ENCODE data around the gene MCC.
"Not testable (repeated sequence)": the region's sequence is repeated elsewhere in the genome, so short reads cannot be mapped to it uniquely, and the experiment has no call there.

MCC gene

GRCh38 chr5:113405530-113405929 is 82.7 kb downstream of the MCC start:
- no peak for DNase-seq

DNA sequence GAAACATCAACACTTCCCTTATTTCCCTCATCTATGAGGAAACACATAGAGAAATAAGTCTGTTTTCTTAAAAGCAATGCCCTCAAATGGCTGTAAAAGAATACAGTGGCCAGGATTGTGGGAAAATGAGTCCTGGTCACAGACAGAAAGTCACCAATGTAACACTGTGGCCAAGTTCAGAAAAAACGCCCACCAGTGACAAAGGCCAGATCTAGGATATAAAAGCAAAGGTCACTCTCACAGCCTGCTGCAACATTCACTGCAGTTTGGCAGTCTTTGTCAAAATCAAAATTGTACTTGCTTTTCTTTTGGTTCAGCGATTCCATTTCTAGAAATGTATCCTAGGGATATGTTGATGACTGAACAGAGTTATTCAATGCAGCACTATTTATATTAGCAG is 84.0 kb downstream of the MCC start:
- DNase-seq = no peak

DNA sequence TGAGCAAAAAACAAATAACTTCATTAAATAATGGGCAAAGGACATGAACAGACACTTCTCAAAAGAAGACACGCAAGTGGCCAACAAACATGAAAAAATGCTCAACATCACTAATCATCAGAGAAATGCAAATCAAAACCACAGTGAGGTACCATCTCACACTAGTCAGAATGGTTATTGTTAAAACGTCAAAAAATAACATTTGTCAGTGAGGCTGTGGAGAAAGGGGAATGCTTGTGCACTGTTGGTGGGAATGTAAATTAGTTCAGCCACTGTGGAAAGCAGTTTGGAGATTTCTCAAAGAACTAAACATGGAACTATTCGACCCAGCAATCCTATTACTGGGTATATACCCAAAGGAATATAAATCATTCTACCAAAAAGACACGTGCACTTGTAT is 90.3 kb downstream of the MCC start:
- not testable (repeated sequence) for DNase-seq

DNA sequence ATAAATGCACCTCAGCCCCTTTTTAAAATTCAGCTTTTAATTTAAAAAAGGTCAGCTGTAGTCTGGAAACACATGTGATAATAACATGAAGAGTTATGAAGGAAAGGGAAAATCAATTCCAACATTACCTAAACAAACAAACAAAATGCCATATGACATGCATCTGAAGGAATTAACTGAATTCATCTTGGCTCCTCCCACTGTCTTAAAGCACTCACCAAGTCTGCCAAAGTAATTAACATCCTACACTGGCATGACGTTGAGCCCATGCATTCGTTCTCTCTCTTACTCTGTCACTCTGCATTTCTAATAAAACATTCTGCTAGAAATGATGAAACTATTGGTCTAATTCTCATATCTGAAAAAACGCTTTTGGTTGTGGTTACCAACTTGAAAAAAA is 91.2 kb downstream of the MCC start:
- no peak for DNase-seq

DNA sequence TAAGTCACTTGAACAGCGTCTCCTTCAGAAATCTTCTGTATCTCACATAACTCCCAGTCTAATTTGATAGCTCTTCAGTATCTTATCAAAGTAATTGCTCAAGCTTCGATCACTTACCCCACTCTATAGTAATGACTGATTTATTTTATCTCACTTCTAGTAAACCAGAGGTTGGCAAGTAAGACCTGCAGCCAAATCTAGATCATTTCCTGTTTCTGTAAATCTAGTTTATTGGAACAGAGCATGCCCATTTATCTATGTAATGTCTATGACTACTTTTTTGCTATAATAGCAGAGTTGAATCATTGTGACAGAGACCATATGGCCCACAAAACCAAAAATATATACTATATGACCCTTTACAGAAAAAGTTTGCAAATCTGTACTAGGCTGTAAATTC is 93.6 kb downstream of the MCC start:
- DNase-seq = no peak

- no peak for DNase-seq
Measured at GRCh38 chr5:113390224-113390623, 98.0 kb downstream of the MCC start.

DNA sequence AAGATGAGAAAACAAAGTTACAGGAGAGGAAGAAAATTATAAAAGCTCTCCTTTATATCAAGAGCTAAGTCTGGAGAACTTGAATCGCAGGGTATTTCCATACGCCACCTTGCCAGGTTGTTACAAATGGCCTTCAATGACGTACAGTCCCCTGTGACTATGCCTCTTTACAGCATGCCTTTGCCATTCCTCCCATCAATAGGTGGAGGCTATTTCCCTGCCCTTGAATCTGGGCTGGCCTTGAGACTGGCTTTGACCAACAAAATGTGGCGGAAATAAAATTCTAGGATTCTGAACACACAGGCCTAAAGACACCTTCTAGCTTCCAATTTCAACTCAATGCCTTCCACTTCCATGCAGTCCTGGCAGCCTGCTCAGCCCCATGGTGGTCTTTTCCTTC is 99.1 kb downstream of the MCC start:
- no peak for DNase-seq

- DNase-seq = no peak
Measured at GRCh38 chr5:113387844-113388243, 100.4 kb downstream of the MCC start.

DNA sequence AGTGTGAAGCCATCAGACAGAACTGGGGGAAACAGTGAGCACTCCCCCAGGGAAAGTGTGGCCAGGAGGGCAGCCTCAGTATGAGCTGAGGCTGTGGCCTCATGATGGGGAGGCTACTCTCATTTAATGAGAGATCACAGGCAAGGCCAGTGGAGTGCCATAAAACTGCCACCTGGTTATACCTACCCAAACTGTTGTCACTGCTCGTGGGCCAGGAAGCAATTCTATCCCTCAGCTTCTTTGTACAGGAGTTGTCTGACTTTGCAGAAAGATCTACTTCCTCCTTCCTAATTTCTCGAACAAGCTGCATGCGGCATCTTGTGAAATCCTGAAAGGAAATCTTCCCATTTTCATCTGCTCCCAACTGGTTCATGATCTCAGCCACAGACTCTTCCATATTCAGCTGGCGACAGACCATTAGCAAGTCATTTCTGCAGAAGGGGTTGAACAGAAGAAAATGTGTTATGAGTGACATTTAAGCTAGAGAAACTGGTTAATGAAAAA is 103.4 kb downstream of the MCC start:
- no peak for DNase-seq

- DNase-seq = no peak
Measured at GRCh38 chr5:113382731-113383130, 105.5 kb downstream of the MCC start.

DNA sequence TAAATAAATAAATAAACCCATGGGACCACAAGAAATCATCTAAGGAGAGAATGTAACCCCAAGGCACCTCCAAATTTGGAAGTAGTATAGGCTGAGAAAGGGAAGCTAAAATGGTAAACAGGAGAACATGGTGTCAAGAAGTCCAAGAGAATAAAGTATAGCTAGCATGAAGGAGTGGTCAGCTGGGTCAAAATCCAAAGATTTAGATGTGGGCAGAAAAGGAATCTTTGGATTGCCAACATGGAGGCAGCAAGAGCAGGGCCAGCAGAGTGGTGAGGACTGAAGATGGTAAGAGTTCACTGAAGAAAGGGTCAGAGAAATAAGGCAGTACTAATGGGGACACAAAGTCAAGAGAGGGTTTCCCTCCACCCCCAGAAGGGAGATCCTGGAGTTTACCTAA is 106.5 kb downstream of the MCC start:
- no peak for DNase-seq

DNA sequence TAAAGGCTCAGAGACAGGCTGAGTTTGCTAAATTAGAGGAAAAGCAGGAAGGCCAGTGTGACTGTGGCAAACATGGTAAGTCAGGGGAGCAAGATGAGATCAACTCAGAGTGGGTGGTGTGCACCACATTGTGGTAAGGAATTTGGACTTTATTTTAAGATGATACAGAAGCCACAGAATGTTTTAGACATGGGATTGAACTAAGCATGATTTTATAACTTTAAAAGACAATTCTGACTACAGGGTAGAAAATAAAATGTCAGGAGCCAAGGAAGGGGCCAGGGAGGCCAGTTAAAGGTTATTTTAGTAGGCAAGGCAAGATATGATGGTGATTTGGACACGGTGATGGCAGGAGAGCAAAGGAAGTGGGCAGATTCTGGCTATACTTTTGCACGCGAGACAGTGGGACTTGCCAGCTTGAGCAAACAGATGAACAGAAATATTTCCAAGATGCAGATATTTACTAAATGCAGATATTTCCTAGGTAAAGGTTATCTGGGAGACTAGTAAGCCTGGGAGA is 107.4 kb downstream of the MCC start:
- no peak for DNase-seq

DNA sequence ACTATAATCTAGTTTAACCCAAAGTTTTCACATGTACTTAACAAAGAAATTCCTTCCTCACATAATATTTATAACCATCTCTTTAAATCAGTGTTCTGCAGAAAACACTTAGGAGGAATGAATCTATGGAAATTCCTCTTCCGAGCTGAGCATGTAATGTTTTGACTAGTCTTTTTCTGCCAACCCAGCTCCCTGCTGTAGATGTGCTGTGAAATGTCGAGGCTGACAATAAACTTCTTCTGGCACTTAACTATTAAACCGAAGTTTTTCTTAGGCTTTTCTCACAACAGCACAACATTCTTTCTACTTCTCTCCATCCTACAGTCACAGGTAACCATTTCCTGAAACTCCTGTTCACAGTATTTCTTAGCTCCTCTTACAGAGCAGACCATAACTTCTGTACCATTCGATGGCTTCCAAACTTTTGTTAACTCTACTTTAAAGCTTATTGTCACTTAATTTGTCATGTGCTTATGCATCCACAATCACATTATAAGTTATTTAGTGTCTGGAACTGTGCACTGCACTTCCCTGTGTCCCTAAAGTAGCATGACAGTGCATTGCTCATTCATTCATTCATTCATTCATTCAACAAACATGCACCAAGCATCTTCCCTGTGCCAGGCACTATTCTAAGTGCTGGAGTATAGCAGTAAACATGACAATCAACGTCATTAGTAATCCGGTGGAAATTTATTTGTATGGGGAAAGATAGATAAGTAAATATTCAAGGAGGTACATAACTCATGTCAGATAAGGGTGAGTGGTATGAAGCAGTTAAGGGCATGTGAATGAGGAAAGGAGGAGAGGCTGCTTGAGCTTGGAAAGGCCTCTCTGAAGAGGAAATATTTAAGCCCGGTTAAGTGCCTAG is 108.1 kb downstream of the MCC start:
- no peak for DNase-seq

DNA sequence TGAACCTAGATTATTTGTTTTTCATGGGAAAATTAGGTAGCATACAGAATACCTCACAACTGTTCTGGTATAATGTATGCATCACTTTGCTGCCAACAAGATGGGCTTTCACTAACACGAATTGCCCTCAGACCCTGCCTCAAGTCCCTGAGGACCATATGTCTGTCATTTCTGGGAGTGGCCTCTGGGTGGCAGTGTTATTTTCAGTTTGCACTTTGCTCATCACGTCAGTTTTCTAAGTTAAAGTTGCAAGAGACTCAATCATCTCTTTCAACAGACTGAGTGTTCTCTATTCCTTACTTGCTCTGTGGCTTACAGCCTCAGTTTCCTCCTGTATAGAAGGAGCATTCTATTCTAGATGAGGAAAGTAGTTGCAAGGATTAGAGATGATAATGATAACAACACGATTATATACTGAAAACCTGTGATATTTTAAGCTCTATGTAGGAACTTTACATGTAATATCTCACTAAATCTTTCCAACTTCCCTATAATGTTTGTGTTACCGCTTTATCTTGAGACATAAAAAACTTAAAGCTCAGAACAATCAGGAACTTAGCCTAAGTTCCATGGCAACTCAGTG is 109.2 kb downstream of the MCC start:
- DNase-seq = no peak

GRCh38 chr5:113378514-113378913 is 109.7 kb downstream of the MCC start:
- DNase-seq = no peak

- no peak for DNase-seq
Measured at GRCh38 chr5:113378081-113378480, 110.2 kb downstream of the MCC start.

DNA sequence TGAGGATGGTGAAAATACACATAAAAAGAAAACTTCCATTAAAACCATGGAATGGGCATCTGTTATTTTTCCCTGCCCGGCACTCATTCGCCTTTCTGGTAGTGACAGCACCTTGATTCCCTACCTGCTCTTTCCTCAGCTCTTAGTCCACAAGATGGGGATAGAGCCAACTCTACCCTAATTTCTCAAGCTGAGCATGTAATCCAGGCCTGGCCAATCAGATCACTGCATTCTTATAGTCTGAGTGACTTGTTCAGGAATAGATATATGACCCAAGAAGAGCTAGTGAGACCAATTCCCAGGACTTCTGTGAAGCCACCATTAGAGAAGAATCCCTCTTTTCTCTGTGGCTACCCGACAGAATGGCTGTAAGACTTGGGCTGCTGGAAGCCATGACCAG is 111.6 kb downstream of the MCC start:
- DNase-seq = no peak

DNA sequence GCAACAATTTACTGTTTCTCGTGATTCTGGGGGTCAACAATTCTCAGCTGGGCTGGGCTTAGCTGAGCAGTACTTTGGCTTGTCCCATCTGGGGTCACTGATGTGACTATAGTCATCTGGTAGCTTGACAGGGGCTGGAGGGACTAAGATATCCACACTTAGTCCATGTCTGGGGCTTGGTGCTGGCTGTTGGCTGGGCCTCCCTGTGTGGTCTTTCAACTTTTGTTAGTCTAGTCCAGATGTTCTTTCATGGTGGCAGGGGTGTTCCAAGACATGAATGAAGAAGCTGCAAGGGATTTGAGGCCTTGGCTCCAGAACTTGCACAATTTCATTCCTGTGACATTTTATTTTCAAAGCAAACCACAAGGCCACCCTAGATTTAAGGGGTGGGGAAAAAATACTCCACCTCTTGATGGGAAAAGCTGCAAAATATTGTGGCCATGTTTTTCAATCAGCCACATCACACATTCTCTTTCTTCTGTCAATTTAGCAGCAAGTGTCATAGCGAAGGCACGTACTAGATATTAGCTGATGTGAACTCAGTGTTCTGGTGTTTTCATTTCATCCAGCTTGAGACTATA is 112.7 kb downstream of the MCC start:
- DNase-seq = no peak

GRCh38 chr5:113373426-113373825 is 114.8 kb downstream of the MCC start:
- no peak for DNase-seq

DNA sequence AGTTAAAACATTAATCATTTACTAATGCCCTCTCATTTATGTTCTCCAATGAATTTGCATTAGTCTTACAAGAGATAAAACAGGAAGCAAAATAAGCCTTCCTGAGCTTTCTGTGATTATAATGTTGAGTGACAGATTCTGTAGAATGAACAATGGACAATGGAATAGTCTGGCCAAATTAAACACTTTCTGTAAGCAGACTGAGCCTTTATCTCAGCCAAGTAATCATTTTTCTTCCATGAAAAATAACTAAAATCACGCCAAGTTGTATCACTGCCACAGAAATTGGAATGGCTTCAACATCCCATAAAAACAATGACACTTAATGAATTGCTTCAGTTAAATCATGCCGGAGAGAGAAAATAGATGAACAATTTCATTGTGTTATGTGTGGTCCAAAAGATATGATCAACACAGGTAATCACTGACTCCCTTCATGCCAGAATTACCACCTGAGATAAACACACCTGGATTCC is 116.5 kb downstream of the MCC start:
- no peak for DNase-seq

DNA sequence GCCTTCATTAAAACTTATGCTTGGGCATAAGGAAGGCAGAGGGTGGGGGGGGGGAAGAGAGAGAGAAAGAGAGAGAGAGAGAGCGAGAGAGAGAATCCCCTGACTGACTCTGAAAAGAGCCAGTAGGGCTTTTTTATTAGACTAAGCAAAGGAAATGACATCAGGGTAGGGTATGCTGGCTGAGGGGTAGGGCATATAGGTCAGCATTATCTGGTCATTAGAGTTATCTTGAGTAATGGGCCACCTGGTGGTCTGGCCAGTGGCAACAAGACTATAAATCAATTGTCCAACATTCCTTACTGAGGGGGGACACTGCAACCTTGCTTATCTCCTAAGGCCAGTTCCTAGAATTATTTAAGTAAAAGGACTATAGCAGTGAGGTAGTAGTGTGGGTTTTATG is 120.7 kb downstream of the MCC start:
- DNase-seq = no peak

- no peak for DNase-seq
Measured at GRCh38 chr5:113364466-113364865, 123.8 kb downstream of the MCC start.

DNA sequence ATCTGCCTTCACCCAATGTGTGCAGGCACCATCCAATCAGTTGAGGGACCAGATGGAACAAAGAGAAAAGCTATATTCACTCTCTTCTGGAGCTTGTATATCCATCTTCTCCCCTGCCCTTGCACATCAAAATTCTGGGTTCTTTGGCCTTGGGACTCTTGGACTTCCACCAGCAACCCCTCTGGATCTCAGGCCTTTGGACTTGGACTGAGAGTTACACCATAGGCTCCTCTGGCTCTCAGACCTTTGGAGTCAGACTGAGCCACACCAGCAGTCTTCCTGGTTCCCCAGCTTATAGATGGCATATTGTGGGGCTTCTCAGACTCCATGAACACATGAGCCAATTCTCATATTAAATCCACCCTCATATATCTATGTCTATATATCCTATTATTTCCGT is 126.6 kb downstream of the MCC start:
- no peak for DNase-seq

DNA sequence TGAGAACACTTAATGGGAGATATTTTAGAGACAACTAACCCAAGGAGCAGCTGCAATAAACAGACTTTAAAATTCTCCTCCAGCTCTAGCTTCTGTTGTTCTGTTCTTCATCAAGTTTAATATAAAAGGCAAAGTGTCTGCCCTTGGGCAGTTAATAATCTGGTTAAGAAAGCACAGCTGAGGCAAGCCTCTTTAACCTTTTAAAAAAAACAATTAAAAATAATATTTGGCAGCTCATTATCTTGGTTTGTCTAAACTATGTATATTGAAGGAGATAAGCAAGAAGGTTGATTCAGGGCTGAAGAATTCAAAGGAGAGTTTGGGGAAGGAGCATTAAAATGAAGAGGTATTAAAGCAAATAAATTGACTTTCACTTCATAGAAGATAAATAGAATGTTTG is 128.8 kb downstream of the MCC start:
- DNase-seq = no peak
